HEK293 (cell line): Measurements from ENCODE around the gene CIRBP.

Experiments
- CTCF ChIA-PET: fragments of 350-600 bp; formaldehyde crosslinking; extraction: SDS; loops from one replicate; lab custom pipeline; 2021; ENCODE audit warnings: antibody characterized with exemption; lab: Yijun Ruan, JAX
- POLR2A ChIA-PET: fragments of 300-600 bp; formaldehyde crosslinking; extraction: SDS; loops from one replicate; lab custom pipeline; 2020; ENCODE audit warnings: antibody characterized with exemption, inconsistent platforms; lab: Yijun Ruan, JAX
- H3K27ac ChIP-seq: fragments of 200-500 bp; sonication (Bioruptor generic); 2 replicates; pipeline ENCODE4 v1.5.1; 2014; ENCODE audit warnings: low read depth, low read length, control low read depth, inconsistent platforms; ENCODE audit errors: extremely low read depth
- H3K36me3 ChIP-seq, 2 experiments: fragments of 200-500 bp in 1 of 2; sonication (Bioruptor generic) in 1 of 2; 1 replicate in 1 of 2; 2 replicates in 1 of 2; pipeline ENCODE4 v1.5.1; 2014 to 2017; ENCODE audit warnings: inconsistent platforms in 2 of 2, low read length in 2 of 2; ENCODE audit not compliant: control insufficient read depth in 2 of 2, insufficient read depth in 1 of 2
- H3K4me1 ChIP-seq: fragments of 200-500 bp; sonication (Bioruptor generic); 2 replicates; pipeline ENCODE4 v1.5.1; 2014; ENCODE audit warnings: mild to moderate bottlenecking, low read length, inconsistent platforms; ENCODE audit not compliant: control insufficient read depth, insufficient read depth
- H3K4me3 ChIP-seq: 2 replicates; pipeline ENCODE4 v1.5.1; 2011; ENCODE audit warnings: low read depth, mild to moderate bottlenecking, control low read depth, low read length, moderate library complexity
- H3K9me3 ChIP-seq: fragments of 200-500 bp; sonication (Bioruptor generic); 2 replicates; pipeline ENCODE4 v1.5.1; 2014; ENCODE audit warnings: low read depth, low read length, inconsistent platforms; ENCODE audit not compliant: control insufficient read depth, insufficient read depth
- EGR2 ChIP-seq: fragments of 450-650 bp; formaldehyde crosslinking; IDR thresholded peaks from 2 replicates; pipeline ENCODE4 v1.5.1; 2016; ENCODE audit warnings: low read depth, missing biosample characterization, missing genetic modification characterization
- GFI1B ChIP-seq: fragments of 450-650 bp; formaldehyde crosslinking; IDR thresholded peaks from 2 replicates; pipeline ENCODE4 v1.5.1; 2016; ENCODE audit warnings: missing biosample characterization, missing genetic modification characterization
- GLIS1 ChIP-seq: fragments of 450-650 bp; formaldehyde crosslinking; IDR thresholded peaks from 2 replicates; pipeline ENCODE4 v1.5.1; 2016; ENCODE audit warnings: missing biosample characterization, missing genetic modification characterization
- GLIS2 ChIP-seq: fragments of 450-650 bp; formaldehyde crosslinking; IDR thresholded peaks from 2 replicates; pipeline ENCODE4 v1.5.1; 2016; ENCODE audit warnings: missing biosample characterization, missing genetic modification characterization
- HOXD13 ChIP-seq: sonication (generic); formaldehyde crosslinking; IDR thresholded peaks from 2 replicates; pipeline ENCODE4 v1.8.0; 2022; ENCODE audit warnings: missing genetic modification reagents, borderline replicate concordance
- IKZF3 ChIP-seq: fragments of 450-650 bp; IDR thresholded peaks from 2 replicates; pipeline ENCODE4 v1.5.0; 2018; ENCODE audit warnings: missing biosample characterization, mild to moderate bottlenecking, missing genetic modification characterization, moderate library complexity
- KLF1 ChIP-seq: fragments of 450-650 bp; formaldehyde crosslinking; IDR thresholded peaks from 2 replicates; pipeline ENCODE4 v1.5.1; 2016; ENCODE audit warnings: missing biosample characterization, missing genetic modification characterization
- KLF7 ChIP-seq: fragments of 450-650 bp; formaldehyde crosslinking; IDR thresholded peaks from 2 replicates; pipeline ENCODE4 v1.5.1; 2016; ENCODE audit warnings: missing biosample characterization, missing genetic modification characterization, borderline replicate concordance
- KLF9 ChIP-seq: fragments of 450-650 bp; formaldehyde crosslinking; IDR thresholded peaks from 2 replicates; pipeline ENCODE4 v1.5.1; 2016; ENCODE audit warnings: missing biosample characterization, missing genetic modification characterization, low read depth
- SP2 ChIP-seq: fragments of 450-650 bp; formaldehyde crosslinking; IDR thresholded peaks from 2 replicates; pipeline ENCODE4 v1.5.1; 2016; ENCODE audit warnings: missing biosample characterization, missing genetic modification characterization
- ZBTB8A ChIP-seq: fragments of 450-650 bp; formaldehyde crosslinking; IDR thresholded peaks from 2 replicates; pipeline ENCODE4 v1.5.1; 2016; ENCODE audit warnings: missing biosample characterization, missing genetic modification characterization
- ZEB2 ChIP-seq: fragments of 450-650 bp; formaldehyde crosslinking; IDR thresholded peaks from 2 replicates; pipeline ENCODE4 v1.5.1; 2016; ENCODE audit warnings: missing biosample characterization, missing genetic modification characterization
- ZFHX2 ChIP-seq: fragments of 450-650 bp; formaldehyde crosslinking; conservative IDR thresholded peaks from 2 replicates; pipeline ENCODE4 v1.5.1; 2016; ENCODE audit warnings: missing biosample characterization, missing genetic modification characterization
- ZFP69B ChIP-seq: fragments of 450-650 bp; formaldehyde crosslinking; IDR thresholded peaks from 2 replicates; pipeline ENCODE4 v1.5.1; 2016; ENCODE audit warnings: missing biosample characterization, missing genetic modification characterization
- ZIC2 ChIP-seq: fragments of 450-650 bp; formaldehyde crosslinking; IDR thresholded peaks from 2 replicates; pipeline ENCODE4 v1.5.1; 2016; ENCODE audit warnings: missing biosample characterization, missing genetic modification characterization
- ZNF138 ChIP-seq: fragments of 450-650 bp; formaldehyde crosslinking; IDR thresholded peaks from 2 replicates; pipeline ENCODE4 v1.5.1; 2016; ENCODE audit warnings: missing biosample characterization, missing genetic modification characterization, borderline replicate concordance
- ZNF426 ChIP-seq: fragments of 450-650 bp; formaldehyde crosslinking; IDR thresholded peaks from 2 replicates; pipeline ENCODE4 v1.5.1; 2017; ENCODE audit warnings: missing biosample characterization, missing genetic modification characterization, mild to moderate bottlenecking, inconsistent platforms, moderate library complexity
- ZNF433 ChIP-seq: fragments of 450-650 bp; formaldehyde crosslinking; IDR thresholded peaks from 2 replicates; pipeline ENCODE4 v1.5.1; 2016; ENCODE audit warnings: missing biosample characterization, missing genetic modification characterization, low read depth
- ZNF610 ChIP-seq: fragments of 450-650 bp; formaldehyde crosslinking; IDR thresholded peaks from 2 replicates; pipeline ENCODE4 v1.5.1; 2016; ENCODE audit warnings: missing biosample characterization, missing genetic modification characterization, borderline replicate concordance
- ZNF626 ChIP-seq: fragments of 450-650 bp; sonication (Bioruptor Pico); formaldehyde crosslinking; IDR thresholded peaks from 2 replicates; pipeline ENCODE4 v1.5.1; 2018; ENCODE audit warnings: missing biosample characterization, missing genetic modification characterization, inconsistent platforms
- ZNF707 ChIP-seq: fragments of 450-650 bp; formaldehyde crosslinking; IDR thresholded peaks from 2 replicates; pipeline ENCODE4 v1.5.1; 2016; ENCODE audit warnings: missing biosample characterization, missing genetic modification characterization
- ZNF792 ChIP-seq: fragments of 450-650 bp; formaldehyde crosslinking; IDR thresholded peaks from 2 replicates; pipeline ENCODE4 v1.5.1; 2016; ENCODE audit warnings: missing biosample characterization, missing genetic modification characterization
- TF ChIP-seq, protein P1 (sequence below): fragments of 450-650 bp; formaldehyde crosslinking; IDR thresholded peaks from 2 replicates; pipeline ENCODE4 v1.5.1; 2016; ENCODE audit warnings: missing biosample characterization, missing genetic modification characterization
- TF ChIP-seq, protein P2 (sequence below): fragments of 450-650 bp; formaldehyde crosslinking; IDR thresholded peaks from 2 replicates; pipeline ENCODE4 v1.5.1; 2016; ENCODE audit warnings: missing biosample characterization, missing genetic modification characterization
- TF ChIP-seq, protein P3 (sequence below): fragments of 450-650 bp; formaldehyde crosslinking; IDR thresholded peaks from 2 replicates; pipeline ENCODE4 v1.5.1; 2016; ENCODE audit warnings: missing biosample characterization, missing genetic modification characterization
- TF ChIP-seq, protein P4 (sequence below): IDR thresholded peaks from 2 replicates; pipeline ENCODE4 v1.6.1; 2011; ENCODE audit warnings: mild to moderate bottlenecking, low read depth, low read length, borderline replicate concordance

Gene CIRBP

DNA sequence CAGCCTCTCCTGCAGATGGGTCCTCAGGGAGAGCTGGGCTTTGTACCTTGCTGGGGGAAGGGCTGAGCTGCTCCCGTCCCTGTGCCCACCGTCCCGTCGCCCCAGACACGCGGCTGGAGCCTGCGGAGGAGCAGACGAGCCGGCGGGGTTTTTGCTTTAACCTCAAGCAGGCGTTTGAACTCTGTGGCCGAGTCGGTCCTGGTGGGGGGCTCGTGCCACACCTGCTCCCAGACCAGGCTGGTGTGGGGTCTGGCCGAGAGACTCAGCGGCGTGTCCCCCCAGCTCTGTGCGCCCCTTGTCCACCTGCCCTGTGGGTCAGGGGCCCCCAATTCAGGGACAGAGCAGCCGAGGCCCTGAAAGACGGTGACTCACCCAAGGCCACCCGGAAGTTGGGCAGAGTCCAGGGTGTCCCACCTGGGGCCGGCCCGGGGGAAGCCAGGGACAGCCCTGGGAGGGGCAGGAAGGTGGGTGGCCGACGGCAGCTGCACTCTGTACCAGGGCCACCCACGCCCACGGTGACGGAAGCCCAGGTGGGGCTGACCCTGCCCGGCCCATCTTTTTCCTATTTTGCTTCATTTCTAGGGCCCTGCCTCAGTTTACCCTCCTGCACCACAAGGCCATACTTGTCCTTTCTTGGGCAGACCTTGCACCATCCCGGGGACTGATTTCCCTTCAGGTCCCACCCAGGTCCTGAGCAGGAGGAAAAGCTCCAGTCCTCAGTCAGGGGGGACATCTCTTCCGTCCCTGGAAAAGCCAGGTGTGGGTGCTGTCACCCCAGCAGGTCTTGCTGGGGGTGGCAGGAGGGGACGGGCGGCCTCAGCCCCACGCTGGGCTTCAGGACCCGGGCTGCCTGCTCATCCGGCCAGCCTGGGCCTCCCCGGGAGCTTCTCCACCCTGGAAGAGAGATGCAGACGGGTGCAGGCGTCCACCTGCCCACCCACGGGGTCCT lies 21.8 kb downstream of the CIRBP start:
- 0 out of 2 replicates have a peak, but pooled peaks have one; percentile 12 for TF ChIP-seq ZEB2 (tag by site-specific recombination)
- TF ChIP-seq GLIS2 (tag by site-specific recombination): peak; percentile 6; the same call in 1 of the 2 replicates
- TF ChIP-seq ZNF626 (tag by site-specific recombination): no peak
- TF ChIP-seq GFI1B (tag by site-specific recombination): no peak
- TF ChIP-seq GLIS1 (tag by site-specific recombination): peak; percentile 29; the same call in 1 of the 2 replicates
- TF ChIP-seq SP2 (tag by site-specific recombination): peak; percentile 24; the same call in 1 of the 2 replicates
- no peak for TF ChIP-seq ZNF138 (tag by site-specific recombination)
- TF ChIP-seq KLF1 (tag by site-specific recombination): peak; percentile 52
- TF ChIP-seq ZFP69B: no peak
- TF ChIP-seq, protein P1, sequence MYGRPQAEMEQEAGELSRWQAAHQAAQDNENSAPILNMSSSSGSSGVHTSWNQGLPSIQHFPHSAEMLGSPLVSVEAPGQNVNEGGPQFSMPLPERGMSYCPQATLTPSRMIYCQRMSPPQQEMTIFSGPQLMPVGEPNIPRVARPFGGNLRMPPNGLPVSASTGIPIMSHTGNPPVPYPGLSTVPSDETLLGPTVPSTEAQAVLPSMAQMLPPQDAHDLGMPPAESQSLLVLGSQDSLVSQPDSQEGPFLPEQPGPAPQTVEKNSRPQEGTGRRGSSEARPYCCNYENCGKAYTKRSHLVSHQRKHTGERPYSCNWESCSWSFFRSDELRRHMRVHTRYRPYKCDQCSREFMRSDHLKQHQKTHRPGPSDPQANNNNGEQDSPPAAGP (tag by site-specific recombination): 0 out of 2 replicates have a peak, but pooled peaks have one; percentile 44
- TF ChIP-seq ZNF707 (tag by site-specific recombination): no peak
- Histone ChIP-seq H3K36me3 (no peaks in the 10 kb centered on the region), H3K4me1 (peaks cover 8% of the 10 kb centered on the region), H3K9me3 (no peaks in the 10 kb centered on the region), H3K27ac (no peak overlapping the region), H3K4me3 (no peak overlapping the region)
- ChIA-PET CTCF (no interaction called here), POLR2A (interaction anchor here (0.6 to 0.7 kb wide), 3 partner anchors 21 to 76 kb away, joined by 3 read pairs; no protein-coding TSS in a partner anchor)

DNA sequence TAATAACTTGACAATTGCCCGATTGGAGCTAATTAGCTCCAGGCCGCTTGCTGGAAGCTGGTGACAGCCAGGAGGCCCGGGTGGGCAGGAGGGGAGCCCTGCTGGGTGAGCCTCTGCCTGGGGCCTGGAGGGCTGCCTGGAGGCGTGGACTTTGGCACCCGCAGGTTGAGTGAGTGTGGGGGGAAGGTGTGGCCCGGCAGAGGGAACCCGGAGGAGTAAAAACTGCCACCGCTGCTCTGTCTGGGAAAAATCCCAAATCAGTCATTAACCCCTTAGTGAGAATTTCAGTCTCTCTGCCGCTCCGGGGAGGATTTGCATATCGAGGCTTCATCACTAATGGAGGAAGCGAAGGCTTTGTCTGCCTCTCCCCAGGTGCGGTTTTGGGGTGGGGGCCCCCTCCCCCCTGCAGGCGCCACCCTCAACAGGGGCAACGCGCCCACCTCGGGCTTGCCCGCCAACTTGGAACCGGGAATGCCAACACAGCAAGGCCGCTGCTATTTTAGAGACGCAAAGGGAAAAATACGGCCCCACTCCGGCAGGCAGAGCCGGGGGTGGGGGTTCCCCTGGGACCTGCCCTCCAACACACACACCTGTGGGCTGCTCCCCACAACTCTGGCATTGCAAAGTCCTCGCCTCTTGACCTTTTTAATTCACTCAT lies 22.8 kb downstream of the CIRBP start:
- no peak overlapping the region for H3K4me3 ChIP-seq
- H3K9me3 ChIP-seq: no peaks in the 10 kb centered on the region
- POLR2A ChIA-PET: interaction anchor here (0.6 to 0.7 kb wide), 2 partner anchors 22 to 75 kb away, joined by 3 read pairs; no protein-coding TSS in a partner anchor
- H3K36me3 ChIP-seq: no peaks in the 10 kb centered on the region
- H3K4me1 ChIP-seq: 0 out of 2 replicates have a peak, but pooled peaks cover 3% of the 10 kb centered on the region
- 0 out of 2 replicates have a peak, but pooled peaks have one; percentile 72 for TF ChIP-seq ZNF792
- peak; percentile 44 for TF ChIP-seq EGR2 (tag by site-specific recombination)
- TF ChIP-seq ZFHX2: peak; percentile 54
- TF ChIP-seq ZNF426 (tag by site-specific recombination): no peak
- TF ChIP-seq, protein P2, sequence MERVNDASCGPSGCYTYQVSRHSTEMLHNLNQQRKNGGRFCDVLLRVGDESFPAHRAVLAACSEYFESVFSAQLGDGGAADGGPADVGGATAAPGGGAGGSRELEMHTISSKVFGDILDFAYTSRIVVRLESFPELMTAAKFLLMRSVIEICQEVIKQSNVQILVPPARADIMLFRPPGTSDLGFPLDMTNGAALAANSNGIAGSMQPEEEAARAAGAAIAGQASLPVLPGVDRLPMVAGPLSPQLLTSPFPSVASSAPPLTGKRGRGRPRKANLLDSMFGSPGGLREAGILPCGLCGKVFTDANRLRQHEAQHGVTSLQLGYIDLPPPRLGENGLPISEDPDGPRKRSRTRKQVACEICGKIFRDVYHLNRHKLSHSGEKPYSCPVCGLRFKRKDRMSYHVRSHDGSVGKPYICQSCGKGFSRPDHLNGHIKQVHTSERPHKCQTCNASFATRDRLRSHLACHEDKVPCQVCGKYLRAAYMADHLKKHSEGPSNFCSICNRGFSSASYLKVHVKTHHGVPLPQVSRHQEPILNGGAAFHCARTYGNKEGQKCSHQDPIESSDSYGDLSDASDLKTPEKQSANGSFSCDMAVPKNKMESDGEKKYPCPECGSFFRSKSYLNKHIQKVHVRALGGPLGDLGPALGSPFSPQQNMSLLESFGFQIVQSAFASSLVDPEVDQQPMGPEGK (tag by site-specific recombination): peak; percentile 22; the same call in 1 of the 2 replicates
- no peak for TF ChIP-seq HOXD13 (CRISPR knock-in tag)
- TF ChIP-seq KLF7 (tag by site-specific recombination): no peak
- TF ChIP-seq, protein P3, sequence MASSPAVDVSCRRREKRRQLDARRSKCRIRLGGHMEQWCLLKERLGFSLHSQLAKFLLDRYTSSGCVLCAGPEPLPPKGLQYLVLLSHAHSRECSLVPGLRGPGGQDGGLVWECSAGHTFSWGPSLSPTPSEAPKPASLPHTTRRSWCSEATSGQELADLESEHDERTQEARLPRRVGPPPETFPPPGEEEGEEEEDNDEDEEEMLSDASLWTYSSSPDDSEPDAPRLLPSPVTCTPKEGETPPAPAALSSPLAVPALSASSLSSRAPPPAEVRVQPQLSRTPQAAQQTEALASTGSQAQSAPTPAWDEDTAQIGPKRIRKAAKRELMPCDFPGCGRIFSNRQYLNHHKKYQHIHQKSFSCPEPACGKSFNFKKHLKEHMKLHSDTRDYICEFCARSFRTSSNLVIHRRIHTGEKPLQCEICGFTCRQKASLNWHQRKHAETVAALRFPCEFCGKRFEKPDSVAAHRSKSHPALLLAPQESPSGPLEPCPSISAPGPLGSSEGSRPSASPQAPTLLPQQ (tag by site-specific recombination): no peak
- TF ChIP-seq, protein P4, sequence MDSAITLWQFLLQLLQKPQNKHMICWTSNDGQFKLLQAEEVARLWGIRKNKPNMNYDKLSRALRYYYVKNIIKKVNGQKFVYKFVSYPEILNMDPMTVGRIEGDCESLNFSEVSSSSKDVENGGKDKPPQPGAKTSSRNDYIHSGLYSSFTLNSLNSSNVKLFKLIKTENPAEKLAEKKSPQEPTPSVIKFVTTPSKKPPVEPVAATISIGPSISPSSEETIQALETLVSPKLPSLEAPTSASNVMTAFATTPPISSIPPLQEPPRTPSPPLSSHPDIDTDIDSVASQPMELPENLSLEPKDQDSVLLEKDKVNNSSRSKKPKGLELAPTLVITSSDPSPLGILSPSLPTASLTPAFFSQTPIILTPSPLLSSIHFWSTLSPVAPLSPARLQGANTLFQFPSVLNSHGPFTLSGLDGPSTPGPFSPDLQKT: no peak
- 0 out of 2 replicates have a peak, but pooled peaks have one; percentile 7 for TF ChIP-seq ZBTB8A
- TF ChIP-seq ZIC2 (tag by site-specific recombination): peak; percentile 39
- no peak for TF ChIP-seq ZNF610
- TF ChIP-seq ZNF433 (tag by site-specific recombination): no peak
- TF ChIP-seq KLF9 (tag by site-specific recombination): no peak
- TF ChIP-seq IKZF3 (tag by site-specific recombination): 0 out of 2 replicates have a peak, but pooled peaks have one; percentile 7
- H3K27ac ChIP-seq: no peak overlapping the region
- CTCF ChIA-PET: no interaction called here
